WERI-Rb-1 (cell line): ENCODE results near the gene TMEM205.

Experiments
- DNase-seq: peaks from one replicate; pipeline ENCODE4 v3.0.0-alpha.2; 2020
- H3K27ac ChIP-seq: fragments of 250-450 bp; sonication (Bioruptor Pico); 2 replicates; pipeline ENCODE4 v1.5.1; 2020; ENCODE audit warnings: mild to moderate bottlenecking, moderate library complexity
- H3K27me3 ChIP-seq: fragments of 250-450 bp; sonication (Bioruptor Pico); 2 replicates; pipeline ENCODE4 v1.5.1; 2021; ENCODE audit warnings: mild to moderate bottlenecking, low read depth, moderate library complexity; ENCODE audit not compliant: insufficient read depth, severe bottlenecking
- H3K36me3 ChIP-seq: fragments of 250-450 bp; sonication (Bioruptor Pico); 2 replicates; pipeline ENCODE4 v1.5.1; 2020; ENCODE audit warnings: mild to moderate bottlenecking, moderate library complexity
- H3K4me3 ChIP-seq: 2 replicates; pipeline ENCODE4 v1.5.1; 2011; ENCODE audit warnings: low read depth, mild to moderate bottlenecking, control low read depth, low read length
- H3K9me3 ChIP-seq: fragments of 250-450 bp; sonication (Bioruptor Pico); 2 replicates; pipeline ENCODE4 v1.5.1; 2021; ENCODE audit warnings: mild to moderate bottlenecking, moderate library complexity; ENCODE audit not compliant: severe bottlenecking
- CTCF ChIP-seq: IDR thresholded peaks from 2 replicates; pipeline ENCODE4 v1.5.1; 2011; ENCODE audit warnings: low read depth, mild to moderate bottlenecking, control low read depth, inconsistent platforms, low read length

The TMEM205 gene

GRCh38 chr19:11373885-11374432 lies 27.9 kb upstream of the TMEM205 start:
- Histone ChIP-seq H3K27me3 (no peaks in the 10 kb centered on the region), H3K9me3 (no peaks in the 10 kb centered on the region), H3K27ac (no peak overlapping the region; the same call in 1 of the 2 replicates), H3K4me3 (peak overlapping the region; percentile 59), H3K36me3 (no peaks in the 10 kb centered on the region; the same call in 1 of the 2 replicates)
- DNase-seq, result no peak
- TF ChIP-seq CTCF, result no peak

DNA sequence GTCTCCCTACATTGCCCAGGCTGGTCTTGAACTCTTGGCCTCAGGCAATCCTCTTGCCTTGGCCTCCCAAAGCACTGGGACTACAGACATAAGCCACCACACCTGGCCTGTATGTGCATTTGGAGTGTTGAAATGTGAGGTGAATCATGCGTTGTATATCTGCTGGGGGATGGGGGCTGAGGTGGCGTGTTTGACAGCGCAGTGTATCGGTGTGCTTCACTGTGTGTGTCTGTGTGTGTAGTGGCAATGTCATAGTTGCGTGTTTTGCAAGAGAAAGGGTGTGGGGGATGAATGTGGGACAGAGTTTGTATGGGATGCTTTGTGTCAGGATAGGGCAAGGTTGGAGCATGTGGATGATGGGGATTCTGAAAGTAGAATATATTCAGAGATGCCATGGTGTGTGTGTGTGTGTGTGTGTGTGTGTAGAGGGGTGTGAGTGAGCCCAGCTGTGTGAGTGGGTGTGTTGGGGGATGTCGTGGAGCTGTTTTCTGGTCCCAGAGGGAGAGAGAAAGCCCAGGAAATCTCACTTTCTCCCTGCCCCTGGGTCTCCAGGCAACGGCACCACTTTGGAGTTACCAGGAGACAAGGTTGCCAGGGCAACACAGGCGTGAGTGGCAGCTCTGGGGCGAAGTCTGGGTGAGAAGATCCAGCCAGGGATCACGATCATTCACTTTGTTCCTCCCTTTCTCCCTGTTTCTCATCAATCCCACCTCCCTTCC lies 27.3 kb upstream of the TMEM205 start:
- DNase-seq, result no peak
- no peak overlapping the region for H3K4me3 ChIP-seq
- H3K27ac ChIP-seq, result no peak overlapping the region
- no peaks in the 10 kb centered on the region; the same call in 1 of the 2 replicates for H3K36me3 ChIP-seq
- no peaks in the 10 kb centered on the region for H3K9me3 ChIP-seq
- no peak for TF ChIP-seq CTCF
- no peaks in the 10 kb centered on the region for H3K27me3 ChIP-seq

GRCh38 chr19:11370744-11371143 lies 24.7 kb upstream of the TMEM205 start:
- no peak for TF ChIP-seq CTCF
- H3K4me3 ChIP-seq, result no peak overlapping the region
- no peak for DNase-seq
- peaks cover 2% of the 10 kb centered on the region for H3K36me3 ChIP-seq
- no peaks in the 10 kb centered on the region for H3K27me3 ChIP-seq
- no peaks in the 10 kb centered on the region for H3K9me3 ChIP-seq
- H3K27ac ChIP-seq, result no peak overlapping the region

DNA sequence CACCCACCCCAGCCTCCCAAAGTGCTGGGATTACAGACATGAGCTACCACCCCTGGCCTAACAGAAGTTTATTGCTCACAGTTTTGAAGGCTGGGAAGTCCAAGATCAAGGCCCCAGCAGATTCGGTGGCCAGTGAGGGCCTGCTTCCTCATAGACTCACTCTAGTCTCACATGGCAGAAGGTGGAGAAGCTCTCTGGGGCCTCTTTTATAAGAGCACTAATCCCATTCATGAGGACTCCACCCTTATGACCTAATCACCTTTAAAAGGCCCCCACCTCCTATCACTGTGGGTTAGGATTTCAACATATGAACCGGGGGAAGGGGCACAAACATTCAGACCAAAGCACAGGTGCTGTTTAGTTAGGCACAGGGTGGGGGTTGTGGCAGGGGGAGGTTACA lies 21.5 kb upstream of the TMEM205 start:
- H3K4me3 ChIP-seq, result no peak overlapping the region
- DNase-seq, result no peak
- H3K9me3 ChIP-seq, result no peaks in the 10 kb centered on the region
- TF ChIP-seq CTCF, result no peak
- no peaks in the 10 kb centered on the region for H3K27me3 ChIP-seq
- H3K27ac ChIP-seq, result no peak overlapping the region
- H3K36me3 ChIP-seq, result peaks cover 21% of the 10 kb centered on the region

GRCh38 chr19:11365557-11366117 lies 19.6 kb upstream of the TMEM205 start:
- no peak for DNase-seq
- H3K27ac ChIP-seq, result no peak overlapping the region

More at GRCh38 chr19:11365557-11366117, 19.6 kb upstream of the TMEM205 start:
- no peak for TF ChIP-seq CTCF
- no peaks in the 10 kb centered on the region for H3K27me3 ChIP-seq
- no peak overlapping the region for H3K4me3 ChIP-seq
- peaks cover 40% of the 10 kb centered on the region for H3K36me3 ChIP-seq
- no peaks in the 10 kb centered on the region for H3K9me3 ChIP-seq
